Adrenal gland (tissue), 5 donors: ENCODE measurements around the gene OPN1MW2.
"Not testable (repeated sequence)": the region's sequence is repeated elsewhere in the genome, so short reads cannot be mapped to it uniquely, and the experiment has no call there.

Source experiments
- CTCF ChIP-seq, 6 experiments: fragments of 450-650 bp in 4 of 6; fragments of 200-600 bp in 2 of 6; sonication (generic) in 1 of 6; IDR thresholded peaks; 1 replicate in 5 of 6; 2 replicates in 1 of 6; pipeline versions ENCODE4 v1.5.1 to v1.8.0; 2016 to 2021; ENCODE audit warnings: antibody characterized with exemption in 6 of 6, mild to moderate bottlenecking in 2 of 6, moderate library complexity in 1 of 6
- POLR2A ChIP-seq, 2 donors: fragments of 450-650 bp; IDR thresholded peaks; one replicate each; pipeline ENCODE4 v1.6.1; 2017; ENCODE audit warnings: antibody characterized with exemption in 2 of 2, mild to moderate bottlenecking in 2 of 2, moderate library complexity in 1 of 2
- donor health status: DM: no; HTN: no; CAD: no.

DNA sequence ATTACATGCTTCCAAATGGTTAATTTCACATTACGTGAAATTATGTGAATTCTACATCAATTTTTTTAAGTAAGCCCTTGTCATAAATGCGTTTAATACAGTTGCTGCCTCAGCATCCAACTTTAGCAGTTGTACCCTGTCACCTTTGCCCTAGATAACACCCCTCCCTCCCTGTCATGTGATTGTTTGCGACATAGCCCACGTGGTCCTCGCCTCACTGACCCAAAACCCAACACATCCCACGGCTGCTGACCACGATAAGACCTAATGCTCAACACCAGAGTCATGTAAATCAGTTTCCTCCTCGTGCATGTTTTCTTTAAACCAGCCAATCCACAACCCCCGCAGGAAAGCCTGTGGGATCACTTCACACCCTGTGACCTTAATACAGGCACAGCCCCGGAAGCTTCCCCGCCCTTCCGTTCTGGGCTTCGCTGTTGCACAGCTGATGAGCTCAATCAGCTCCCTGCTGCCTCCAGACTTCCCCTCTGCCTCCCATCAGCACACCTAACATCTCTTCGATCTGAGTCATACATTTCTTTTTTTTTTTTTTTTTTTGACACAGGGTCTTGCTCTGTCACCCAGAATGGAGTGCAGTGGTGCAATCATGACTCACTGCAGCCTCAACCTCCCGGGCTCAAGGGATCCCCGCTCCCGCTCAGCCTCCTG lies 28.0 kb downstream of the OPN1MW2 start:
- not testable (repeated sequence) for TF ChIP-seq CTCF, POLR2A (IDR thresholded peaks at IDR 0.05)
